HuH-7 (cell line): ENCODE results near the gene ALKBH4.
"Not testable (repeated sequence)": the region's sequence is repeated elsewhere in the genome, so short reads cannot be mapped to it uniquely, and the experiment has no call there.

Source experiments
- DNase-seq: peaks from one replicate; pipeline ENCODE4 v3.0.0; 2011; ENCODE audit warnings: low spot score

Gene ALKBH4

DNA sequence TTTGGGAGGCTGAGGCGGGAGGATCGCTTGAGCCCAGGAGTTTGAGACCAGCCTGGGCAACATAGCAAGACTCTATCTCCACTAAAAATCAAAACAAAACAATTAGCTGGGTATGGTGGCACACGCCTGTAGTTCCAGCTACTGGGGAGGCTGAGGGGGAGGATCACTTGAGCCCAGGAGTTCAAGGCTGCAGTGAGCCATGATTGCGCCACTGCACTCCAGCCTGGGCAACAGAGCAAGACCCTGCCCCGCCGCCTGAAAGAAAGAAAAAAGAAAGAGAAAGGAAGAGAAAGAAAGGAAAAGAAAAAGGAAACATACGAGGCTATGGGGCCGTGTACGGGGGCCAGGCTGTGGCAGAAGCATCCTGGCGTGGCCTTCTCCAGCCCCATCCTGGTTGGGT, 9.7 kb downstream of the ALKBH4 start:
- not testable (repeated sequence) for DNase-seq

DNA sequence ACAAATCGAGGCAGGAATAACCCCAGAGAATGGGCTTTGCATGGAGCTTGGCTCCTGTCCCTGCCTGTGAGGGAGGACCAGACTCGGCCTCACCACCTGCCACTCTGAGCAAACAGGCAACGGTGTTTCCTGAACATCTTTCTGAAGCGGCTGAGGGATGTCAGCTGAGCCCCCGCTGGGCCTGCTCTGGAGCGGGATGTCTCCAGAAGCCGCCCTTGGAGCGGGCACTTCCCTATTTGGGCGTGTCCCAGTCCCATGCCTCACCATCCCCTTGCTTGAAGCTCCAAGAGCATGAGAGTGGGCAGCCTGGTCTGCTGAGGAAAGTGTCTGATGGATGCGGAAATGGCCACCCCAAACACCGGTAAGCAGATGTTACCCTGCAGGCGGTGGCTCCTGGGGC, 10.2 kb downstream of the ALKBH4 start:
- DNase-seq: no peak

DNA sequence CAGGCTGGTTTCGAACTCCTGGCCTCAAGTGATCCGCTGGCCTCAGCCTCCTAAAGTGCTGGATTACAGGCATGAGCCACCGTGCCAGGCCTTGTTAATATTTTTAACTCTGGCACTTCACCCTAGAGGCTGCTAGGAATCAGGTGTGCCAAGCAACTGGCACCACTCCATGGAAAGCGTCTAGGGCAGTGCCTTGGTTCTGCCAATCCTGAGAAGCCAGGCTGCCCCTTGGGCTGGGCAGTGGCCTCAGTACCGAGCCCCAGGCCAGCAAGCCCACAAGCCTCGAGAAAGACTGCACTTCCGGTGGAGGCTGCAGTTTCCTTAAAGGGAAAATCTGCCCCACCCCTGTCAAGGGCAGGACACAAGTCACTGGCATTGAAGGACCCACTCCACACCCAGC, 11.3 kb downstream of the ALKBH4 start:
- DNase-seq: no peak

DNA sequence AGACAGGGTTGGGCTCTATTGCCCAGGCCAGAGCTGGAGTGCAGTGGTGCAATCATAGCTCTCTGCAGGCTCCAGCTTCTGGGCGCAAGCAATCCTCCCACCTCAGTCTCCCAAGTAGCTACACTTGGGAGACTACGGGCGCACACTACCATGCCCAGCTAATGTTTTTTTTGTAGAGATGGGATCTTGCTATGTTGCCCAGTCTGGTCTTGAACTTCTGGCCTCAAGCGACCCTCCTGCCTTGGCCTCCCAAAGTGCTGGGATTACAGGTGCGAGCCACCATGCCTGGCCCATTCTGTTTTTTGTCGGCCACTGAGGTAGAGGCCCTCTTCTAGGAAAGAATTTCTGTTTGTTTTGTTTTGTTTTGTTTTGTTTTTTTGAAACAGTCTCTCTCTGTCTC, 12.2 kb downstream of the ALKBH4 start:
- DNase-seq: no peak

DNA sequence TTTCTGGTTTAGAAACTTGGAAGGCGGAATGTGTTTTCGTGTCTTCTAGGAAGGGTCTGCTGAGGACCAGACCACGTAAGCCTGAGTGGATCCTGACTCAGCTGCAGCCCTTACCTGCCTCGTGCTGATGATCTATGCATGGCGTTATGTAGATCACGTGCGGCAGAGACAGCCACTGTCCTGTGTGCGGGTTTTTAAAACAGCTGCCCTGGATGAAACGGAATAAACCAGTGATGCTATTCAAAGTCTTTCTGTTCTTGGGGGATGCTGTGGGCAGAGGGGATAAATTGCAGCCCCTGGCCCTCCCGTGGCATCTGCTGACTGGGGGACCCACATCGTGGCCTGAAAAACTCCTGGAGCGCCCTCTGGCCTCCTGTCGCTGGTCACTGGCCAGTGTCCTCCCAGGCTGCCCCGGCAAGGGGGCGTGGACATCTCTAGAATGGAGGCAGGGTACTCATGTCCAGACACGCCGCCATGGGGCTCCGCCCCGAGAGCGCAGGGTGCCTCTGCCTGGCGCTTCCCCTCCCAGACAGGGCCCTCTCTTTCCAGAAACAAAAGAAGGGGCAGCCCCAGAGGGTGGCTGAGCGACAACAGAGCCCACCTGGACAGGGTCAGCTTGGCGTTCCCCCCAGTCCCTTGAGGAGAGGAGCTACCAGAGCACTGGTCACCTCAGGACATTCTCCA, 13.2 kb downstream of the ALKBH4 start:
- DNase-seq: no peak

DNA sequence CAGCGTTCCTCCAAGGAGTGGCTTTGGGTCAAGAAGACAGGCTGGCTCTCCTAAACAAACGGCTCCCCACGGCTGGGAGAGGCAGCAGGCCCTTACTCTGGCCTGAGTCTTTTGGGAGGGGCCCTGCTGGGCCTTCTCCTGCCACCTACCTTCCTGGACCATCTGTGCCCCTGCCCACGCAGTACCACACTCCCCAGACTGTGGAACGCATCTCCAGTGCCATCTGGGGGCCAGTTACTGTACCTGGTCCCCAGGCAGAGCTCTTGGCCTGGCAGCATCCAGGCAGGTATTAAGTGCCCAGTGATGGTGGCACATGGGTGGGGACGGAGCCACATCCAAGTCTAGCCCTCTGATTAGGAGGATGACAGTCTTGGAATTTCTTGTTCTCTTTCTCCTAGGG, 14.4 kb downstream of the ALKBH4 start:
- no peak for DNase-seq

DNA sequence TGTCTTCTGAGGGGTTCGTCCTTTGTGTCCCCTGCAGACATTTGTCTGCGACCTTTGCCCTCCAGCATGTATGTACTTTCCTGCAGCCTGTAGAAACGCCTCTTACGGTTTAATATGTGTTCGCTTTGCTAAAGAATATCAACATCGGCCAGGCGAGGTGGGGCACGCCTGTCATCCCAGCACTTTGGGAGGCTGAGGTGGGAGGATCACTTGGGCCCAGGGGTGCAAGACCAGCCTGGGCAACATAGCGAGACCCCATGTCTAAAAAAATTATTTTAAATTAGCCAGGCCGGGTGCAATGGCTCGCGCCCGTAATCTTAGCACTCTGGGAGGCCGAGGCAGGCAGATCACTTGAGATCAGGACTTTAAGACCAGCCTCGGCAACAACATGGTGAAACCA, 15.5 kb downstream of the ALKBH4 start:
- DNase-seq: no peak

DNA sequence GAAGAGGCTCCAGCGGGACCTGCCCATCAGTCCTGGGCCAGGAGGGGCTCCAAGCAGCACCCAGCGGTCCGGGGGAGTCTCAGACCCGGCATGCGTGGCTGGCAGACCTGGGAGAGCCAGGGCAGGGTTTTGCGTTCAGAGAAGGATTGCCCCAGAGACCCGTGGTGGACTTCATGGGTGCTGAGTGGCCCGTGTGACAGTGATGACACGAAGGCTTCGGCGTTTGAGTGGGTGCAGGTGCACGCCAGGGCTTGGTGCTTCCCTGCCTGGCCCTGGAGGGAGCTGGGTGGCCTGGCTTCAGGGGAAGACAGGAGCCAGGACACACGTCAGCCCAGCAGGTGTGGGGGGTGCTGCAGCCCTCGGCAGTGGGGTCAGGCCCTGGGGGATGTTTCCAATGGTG, 17.4 kb downstream of the ALKBH4 start:
- no peak for DNase-seq

DNA sequence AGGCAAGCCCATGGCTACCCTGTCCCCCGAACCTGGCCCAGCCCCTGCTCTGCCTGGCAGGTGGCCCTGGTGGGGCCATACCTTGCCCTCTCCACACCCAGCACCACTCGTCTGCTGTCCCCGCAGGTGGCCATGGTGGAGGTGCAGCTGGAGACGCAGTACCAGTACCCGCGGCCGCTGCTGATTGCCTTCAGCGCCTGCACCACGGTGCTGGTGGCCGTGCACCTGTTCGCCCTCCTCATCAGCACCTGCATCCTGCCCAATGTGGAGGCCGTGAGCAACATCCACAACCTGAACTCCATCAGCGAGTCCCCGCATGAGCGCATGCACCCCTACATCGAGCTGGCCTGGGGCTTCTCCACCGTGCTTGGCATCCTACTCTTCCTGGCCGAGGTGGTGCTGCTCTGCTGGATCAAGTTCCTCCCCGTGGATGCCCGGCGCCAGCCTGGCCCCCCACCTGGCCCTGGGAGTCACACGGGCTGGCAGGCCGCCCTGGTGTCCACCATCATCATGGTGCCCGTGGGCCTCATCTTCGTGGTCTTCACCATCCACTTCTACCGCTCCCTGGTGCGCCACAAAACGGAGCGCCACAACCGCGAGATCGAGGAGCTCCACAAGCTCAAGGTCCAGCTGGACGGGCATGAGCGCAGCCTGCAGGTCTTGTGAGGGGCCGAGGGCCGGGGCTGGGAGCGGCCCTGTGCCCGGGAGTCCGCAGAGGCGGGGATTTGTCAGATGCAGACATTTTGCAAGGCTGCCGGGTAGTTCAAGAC, 18.1 kb downstream of the ALKBH4 start:
- DNase-seq: no peak

DNA sequence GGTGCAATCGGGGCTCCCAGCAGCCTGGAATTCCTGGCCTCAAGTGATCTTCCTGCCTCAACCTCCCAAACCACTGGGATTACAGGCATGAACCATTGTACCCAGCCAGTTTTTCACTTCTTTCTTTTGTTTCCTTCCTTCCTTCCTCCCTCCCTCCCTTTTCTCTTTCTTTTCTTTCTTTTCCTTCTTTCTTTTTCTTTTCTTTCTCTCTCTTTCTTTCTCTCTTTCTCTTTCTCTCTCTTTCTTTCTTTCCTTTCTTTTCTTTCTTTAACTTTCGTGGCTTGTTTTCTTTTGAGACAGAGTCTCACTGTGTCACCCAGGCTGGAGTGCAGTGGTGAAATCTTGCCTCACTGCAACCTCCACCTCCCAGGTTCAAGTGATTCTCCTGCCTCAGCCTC, 19.0 kb downstream of the ALKBH4 start:
- no peak for DNase-seq

DNA sequence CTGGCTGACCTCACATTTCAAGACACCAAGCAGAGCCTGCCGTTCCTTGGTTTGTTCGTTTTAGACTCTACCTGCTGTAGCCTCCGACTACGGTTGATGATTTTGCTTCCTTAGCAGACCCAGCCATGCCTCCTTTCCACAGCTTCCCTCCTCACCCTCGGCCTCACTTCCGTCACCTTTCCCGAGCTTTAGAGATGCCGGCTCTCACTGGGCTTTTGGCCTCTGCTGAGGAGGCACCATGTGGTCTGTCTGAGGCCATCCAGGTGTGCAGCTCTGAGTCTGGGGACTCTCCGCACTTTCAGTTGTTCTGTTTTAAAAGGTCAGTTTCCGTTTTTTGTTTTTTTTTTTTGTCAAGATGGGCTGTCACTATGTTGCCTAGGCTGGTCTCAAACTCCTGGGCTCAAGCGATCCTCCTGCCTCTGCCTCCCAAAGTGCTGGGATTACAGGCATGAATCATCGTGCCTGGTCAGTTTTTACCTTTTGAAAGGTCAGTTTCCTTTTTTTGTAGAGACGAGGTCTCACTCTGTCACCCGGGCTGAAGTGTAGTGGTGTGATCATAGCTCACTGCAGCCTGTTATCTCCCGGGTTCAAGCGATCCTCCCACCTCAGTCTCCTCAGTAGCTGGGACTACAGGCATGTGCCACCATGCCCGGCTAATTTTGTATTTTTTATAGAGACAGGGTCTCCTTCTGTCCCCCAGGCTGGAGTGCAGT, 19.5 kb downstream of the ALKBH4 start:
- DNase-seq: no peak

DNA sequence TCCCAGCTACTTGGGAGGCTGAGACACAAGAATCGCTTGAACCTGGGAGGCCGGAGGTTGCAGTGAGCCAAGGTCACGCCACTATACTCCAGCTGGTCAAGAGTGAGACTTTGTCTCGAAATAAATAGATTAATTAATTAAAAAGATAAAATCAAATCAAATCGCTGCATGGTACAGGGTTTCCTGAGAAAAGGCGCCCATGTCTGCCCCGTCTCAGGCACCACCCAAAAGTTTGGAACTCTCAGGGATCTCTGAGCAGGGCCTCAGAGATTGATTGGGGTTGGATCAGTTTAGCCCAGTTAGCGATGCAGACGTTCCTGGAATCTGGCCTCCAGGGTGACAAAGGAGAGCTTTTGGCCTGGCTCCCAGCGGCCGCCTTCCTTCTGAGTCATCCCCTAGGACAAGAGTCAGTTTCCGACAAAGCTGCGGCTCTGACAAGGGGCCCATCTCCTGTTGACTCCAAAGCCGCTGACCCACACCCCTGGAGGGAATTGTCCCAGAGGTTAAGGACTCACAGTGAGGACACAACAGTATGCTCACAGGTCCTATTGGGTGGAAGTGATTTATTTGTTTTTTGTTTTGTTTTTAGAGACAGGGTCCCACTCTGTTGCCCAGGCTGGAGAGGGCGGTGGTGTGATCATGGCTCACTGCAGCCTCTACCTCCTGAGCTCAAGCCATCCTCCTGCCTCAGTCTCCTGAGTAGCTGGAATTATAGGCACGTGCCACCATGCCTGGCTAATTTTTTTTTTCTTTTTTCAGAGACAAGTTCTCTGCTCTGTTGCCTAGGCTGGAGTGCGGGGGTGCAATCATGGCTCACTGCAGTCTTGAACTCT, 24.5 kb downstream of the ALKBH4 start:
- no peak for DNase-seq

DNA sequence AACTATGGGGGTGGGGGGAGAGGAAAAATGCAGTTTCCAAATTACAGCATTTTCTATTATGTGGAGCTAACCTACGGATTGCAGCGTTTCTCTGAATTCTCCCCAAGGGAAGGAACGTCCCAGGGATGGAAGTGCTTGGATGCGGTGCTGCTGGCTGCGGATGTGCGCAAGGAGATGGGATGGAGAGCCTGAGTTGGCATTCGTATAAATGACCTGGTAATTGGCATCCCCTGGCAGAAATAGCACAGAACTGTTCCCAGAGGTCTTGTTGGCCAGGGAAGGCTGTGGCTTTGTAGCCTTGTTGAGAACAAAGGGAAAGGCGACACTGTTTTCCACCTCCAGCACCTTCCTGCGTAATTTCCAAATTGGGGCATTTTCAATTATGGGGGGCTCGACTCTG, 28.5 kb downstream of the ALKBH4 start:
- no peak for DNase-seq

DNA sequence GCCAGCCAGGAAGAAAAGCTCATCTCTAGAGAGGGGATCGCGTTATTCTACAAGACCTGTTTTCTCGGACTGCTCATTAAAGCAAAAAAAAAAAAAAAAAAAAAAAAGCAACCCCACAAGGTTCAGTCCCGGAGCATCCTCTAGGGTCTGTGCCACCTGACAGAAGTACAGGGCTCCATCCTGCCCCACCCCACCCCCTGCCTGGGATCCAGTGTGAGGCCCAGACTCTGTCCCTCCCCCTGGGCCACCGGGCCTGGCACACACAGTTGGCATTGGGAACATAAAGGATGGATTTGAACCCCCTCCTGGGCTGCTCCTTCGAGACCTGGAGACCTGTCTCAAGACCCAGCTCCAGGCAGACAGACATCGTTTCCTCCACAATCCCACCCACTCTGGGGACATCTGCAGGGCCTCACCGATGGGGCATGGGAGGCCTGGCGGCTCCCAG, 30.6 kb downstream of the ALKBH4 start:
- DNase-seq: no peak

DNA sequence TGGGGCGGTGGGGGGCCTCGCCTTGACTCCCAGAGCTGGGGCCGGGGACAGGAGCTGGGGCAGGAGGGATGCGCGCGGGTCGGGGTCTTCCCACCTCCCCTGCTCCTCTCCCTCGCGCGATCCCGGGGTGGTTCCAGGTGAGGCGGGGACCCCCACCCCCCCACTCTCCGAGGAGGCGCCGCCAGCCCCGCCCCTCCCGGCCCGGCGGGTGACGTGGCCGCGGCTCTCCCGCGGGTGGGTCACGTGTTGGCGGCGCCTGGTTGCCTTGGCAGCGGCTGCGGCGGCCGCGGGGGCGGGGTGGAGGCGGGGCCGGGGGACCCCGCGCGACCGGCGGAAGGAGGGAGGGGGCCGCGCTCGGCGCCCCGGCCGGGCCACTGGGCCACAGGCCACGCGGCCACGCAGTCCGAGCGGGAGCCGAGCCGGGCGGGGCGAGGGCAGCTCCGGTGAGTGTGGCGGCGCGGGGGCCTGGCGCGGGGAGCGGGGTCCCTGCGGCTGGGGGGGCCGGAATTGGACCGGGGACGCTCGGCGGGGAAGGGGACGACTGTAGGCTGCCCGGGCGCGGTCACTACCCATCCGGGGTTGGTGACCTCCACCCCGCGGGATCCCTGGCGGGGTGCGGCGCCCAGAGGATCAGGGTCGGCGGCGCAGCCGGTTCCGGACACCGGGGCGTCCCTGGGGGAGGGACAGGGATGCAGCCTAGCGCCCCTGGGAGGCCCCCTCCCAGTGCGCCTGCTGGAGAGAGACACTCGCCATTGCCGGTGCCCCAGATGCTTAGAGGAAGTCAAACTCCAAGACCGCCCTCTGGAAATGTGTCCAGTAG, 31.2 kb downstream of the ALKBH4 start, which contains the start of gene ORAI2:
ORAI2 (plus strand) TSS at position 357 of the 820 bp plus-strand sequence. CDS start 5,382 bp downstream, outside the sequence.
- peak; percentile 88 for DNase-seq

DNA sequence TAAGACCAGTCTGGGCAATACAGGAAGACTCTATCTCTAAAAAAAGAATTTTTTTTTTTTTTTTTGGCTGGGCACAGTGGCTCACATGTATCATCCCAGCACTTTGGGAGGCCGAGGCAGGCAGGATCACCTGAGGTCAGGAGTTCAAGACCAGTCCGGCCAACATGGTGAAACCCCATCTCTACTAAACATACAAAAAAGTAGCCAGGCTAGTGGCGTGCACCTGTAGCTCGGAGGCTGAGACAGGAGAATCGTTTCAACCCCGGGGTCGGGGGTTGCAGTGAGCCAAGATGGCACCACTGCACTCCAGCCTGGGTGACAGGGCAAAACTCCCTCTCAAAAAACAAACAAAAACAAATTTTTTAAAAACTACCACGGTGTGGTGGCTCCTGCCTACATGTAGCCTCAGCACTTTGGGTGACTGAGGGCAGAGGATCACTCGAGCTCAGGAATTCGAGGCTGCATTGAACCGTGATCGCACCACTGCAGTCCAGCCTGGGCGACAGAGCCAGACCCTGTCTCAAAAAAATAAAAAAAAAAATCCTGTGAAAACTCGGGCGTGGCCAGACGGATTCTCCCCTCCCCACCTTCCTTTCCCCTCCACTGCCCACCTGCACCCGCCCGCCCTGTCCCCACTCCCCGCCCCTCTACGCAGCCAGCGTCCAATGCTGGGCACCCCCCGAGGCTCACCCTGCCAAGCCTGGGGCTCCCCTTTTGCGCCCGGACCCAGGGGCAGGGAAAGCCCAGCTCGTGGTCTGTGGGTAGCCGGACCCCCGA, 32.0 kb downstream of the ALKBH4 start:
- DNase-seq: no peak

DNA sequence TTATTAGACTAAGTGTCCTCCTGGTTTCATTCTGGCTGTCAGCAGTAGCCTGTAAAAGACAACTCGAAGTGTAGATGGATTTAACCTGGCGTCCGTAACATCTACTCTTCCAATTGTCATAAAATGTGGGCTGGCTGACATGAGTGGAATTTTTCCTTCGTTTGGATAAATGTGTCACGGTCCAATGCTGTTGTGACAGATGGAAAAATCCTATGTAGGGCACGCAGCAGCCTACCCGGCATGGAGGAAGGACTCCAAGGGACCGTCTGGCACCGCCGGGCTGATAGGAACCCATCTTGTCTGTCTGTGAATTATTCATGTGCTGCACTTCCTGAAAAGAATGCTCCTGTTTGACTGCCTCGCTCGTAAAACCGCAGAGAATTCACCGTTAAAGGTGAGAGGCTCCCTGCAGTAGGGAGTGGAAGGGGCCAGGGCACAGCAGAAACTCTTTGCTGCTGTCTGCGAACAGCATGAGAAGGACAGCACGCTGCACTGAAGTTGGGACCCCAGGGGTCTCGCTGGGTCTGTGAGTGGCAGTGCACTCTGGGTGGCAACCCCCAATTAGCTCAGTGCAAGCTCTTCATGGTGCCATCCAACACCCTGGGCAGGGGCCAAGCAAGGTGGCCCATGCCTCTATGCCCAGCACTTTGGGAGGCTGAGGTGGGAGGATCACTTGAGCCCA, 32.9 kb downstream of the ALKBH4 start:
- peak; percentile 68 for DNase-seq

DNA sequence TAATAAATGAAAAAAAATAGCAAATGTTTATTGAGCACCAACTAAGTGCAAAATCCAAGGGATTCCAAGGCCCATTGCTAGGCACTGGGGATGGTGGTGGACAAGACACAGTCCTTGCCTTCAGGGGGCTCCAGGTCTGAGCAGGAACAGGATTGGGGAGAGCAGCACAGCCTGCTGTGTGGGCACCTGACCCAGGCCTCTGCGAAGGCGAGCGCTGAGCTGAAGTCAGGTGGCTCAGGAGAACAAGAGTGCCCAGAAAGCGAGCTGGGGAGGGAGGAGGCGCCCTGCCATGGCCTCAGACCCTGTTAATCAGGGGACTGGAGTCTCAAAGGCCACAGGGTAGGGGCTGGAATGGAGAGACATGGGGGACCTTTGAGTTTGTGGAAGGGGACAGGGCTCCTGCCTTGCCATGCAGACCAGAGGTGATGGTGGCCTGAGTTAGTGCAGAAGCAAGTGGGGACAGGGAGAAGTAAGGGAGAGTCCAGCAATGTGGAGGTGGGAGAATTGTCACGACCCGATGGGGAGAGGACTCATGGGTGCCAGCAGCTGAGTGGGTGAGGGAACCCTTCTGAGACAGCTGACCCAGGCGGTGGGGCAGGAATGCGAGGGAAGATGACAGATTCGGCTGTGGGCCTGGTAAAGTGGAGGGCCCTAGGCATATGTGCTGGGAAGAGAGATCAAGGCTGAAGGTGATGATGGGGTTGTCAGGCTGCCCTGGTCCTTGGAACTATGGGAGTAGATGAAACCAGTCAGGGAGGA, 35.3 kb downstream of the ALKBH4 start:
- no peak for DNase-seq

DNA sequence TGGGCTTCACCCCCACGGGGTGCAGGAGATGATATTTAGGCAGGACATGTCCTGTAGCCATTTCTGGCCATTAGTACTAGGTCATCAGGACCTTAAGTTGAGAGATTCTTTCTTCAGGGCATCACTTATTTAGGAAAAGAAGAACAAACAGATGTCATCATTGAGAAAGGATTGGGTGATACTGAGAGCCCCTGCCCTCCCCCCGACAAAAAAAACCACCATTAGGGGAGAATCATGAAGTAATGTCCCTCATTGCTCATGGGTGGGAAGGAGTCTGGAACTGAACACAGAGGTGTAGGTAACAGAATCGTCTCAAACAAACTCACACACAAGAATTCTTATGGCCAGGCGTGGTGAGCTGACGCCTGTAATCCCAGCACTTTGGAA, 37.7 kb downstream of the ALKBH4 start:
- no peak for DNase-seq
